GM23338 (cell line): ENCODE measurements around the gene FMO1. TPM values are rescaled to one million over a fixed set of nuclear protein-coding genes. Genes with fewer than 3 reads are reported as not detected.

Experiments used
- ATAC-seq: fragments of 200-7000 bp; cut with Tn5 transposase; 3 replicates; pipeline ENCODE4 v1.9.1; 2020
- DNase-seq: peaks from one replicate; pipeline ENCODE4 v3.0.0-alpha.2; 2015; ENCODE audit warnings: low spot score
- H2AFZ ChIP-seq: fragments of 200-600 bp; sonication (generic); 2 replicates; pipeline ENCODE4 v1.8.0; 2016; ENCODE audit warnings: antibody characterized with exemption, mild to moderate bottlenecking, moderate library complexity
- H3F3A ChIP-seq: fragments of 200-600 bp; sonication (generic); replicated peaks from 2 replicates; pipeline ENCODE4 v1.8.0; 2017; ENCODE audit warnings: antibody characterized with exemption, mixed run types, low read depth
- H3K27ac ChIP-seq: fragments of 200-600 bp; sonication (generic); 2 replicates; pipeline ENCODE4 v1.6.1; 2016; ENCODE audit warnings: low read depth
- H3K27me3 ChIP-seq: fragments of 200-600 bp; sonication (generic); 2 replicates; pipeline ENCODE4 v1.8.0; 2016; ENCODE audit warnings: mild to moderate bottlenecking, mixed run types, moderate library complexity; ENCODE audit not compliant: insufficient read depth
- H3K36me3 ChIP-seq: fragments of 200-600 bp; sonication (generic); 2 replicates; pipeline ENCODE4 v1.8.0; 2016; ENCODE audit warnings: mild to moderate bottlenecking; ENCODE audit not compliant: insufficient read depth
- H3K4me1 ChIP-seq: fragments of 200-600 bp; sonication (generic); 2 replicates; pipeline ENCODE4 v1.8.0; 2016; ENCODE audit warnings: mild to moderate bottlenecking, moderate library complexity; ENCODE audit not compliant: insufficient read depth
- H3K4me2 ChIP-seq: fragments of 200-600 bp; sonication (generic); 2 replicates; pipeline ENCODE4 v1.7.1; 2017; ENCODE audit warnings: mixed run types
- H3K4me3 ChIP-seq: fragments of 200-600 bp; sonication (generic); 2 replicates; pipeline ENCODE4 v1.6.1; 2016; ENCODE audit warnings: mixed run types
- H3K79me2 ChIP-seq: fragments of 200-600 bp; sonication (generic); replicated peaks from 2 replicates; pipeline ENCODE4 v1.8.0; 2017; ENCODE audit warnings: mild to moderate bottlenecking; ENCODE audit not compliant: insufficient read depth
- H3K9me2 ChIP-seq: fragments of 200-600 bp; sonication (generic); 2 replicates; pipeline ENCODE4 v1.8.0; 2017; ENCODE audit not compliant: insufficient read depth
- H4K20me1 ChIP-seq: fragments of 200-600 bp; sonication (generic); replicated peaks from 2 replicates; pipeline ENCODE4 v1.8.0; 2017; ENCODE audit warnings: mild to moderate bottlenecking; ENCODE audit not compliant: insufficient read depth
- H3K27ac Mint-ChIP-seq: 2 replicates; pipeline ENCODE4 v1.8.0; 2020; ENCODE audit warnings: inconsistent platforms, mild to moderate bottlenecking, moderate library complexity, mixed read lengths
- H3K27me3 Mint-ChIP-seq: 3 replicates; pipeline ENCODE4 v1.8.0; 2022; ENCODE audit warnings: low read depth, mild to moderate bottlenecking, moderate library complexity, mixed read lengths, inconsistent platforms; ENCODE audit not compliant: insufficient read depth, poor library complexity
- H3K36me3 Mint-ChIP-seq: 3 replicates; pipeline ENCODE4 v1.8.0; 2021; ENCODE audit warnings: low read depth, mild to moderate bottlenecking, inconsistent platforms, moderate library complexity, mixed read lengths
- H3K4me1 Mint-ChIP-seq: 3 replicates; pipeline ENCODE4 v1.8.0; 2020; ENCODE audit warnings: mild to moderate bottlenecking, inconsistent platforms, mixed read lengths
- H3K4me3 Mint-ChIP-seq: 3 replicates; pipeline ENCODE4 v1.8.0; 2021; ENCODE audit warnings: moderate library complexity, mild to moderate bottlenecking, inconsistent platforms, mixed read lengths
- H3K9me3 Mint-ChIP-seq: 3 replicates; pipeline ENCODE4 v1.8.0; 2020; ENCODE audit warnings: moderate library complexity, mild to moderate bottlenecking, inconsistent platforms, mixed read lengths
- EZH2 ChIP-seq: fragments of 200-600 bp; sonication (generic); IDR thresholded peaks from one replicate; pipeline ENCODE4 v1.8.0; 2017; ENCODE audit warnings: antibody characterized with exemption, mild to moderate bottlenecking, low read depth; ENCODE audit not compliant: unreplicated experiment
- NANOG ChIP-seq: IDR thresholded peaks from 2 replicates; pipeline ENCODE4 v1.6.1; 2016; ENCODE audit warnings: antibody characterized with exemption, borderline replicate concordance
- STAT1 ChIP-seq: IDR thresholded peaks from one replicate; pipeline ENCODE4 v1.6.1; 2016; ENCODE audit warnings: antibody characterized with exemption; ENCODE audit not compliant: unreplicated experiment
- ZNF462 ChIP-seq: fragments of 250-450 bp; sonication (Bioruptor Pico); IDR thresholded peaks from 2 replicates; pipeline ENCODE4 v1.5.0; 2020; ENCODE audit warnings: mild to moderate bottlenecking, moderate library complexity
- polyA plus RNA-seq: library from polyadenylated mRNA; unstranded; fragments of >200 nt; fragmentation: Nextera tagmentation; extraction: Ambion mirVana; gene quantifications from 2 replicates; pipeline ENCODE4 v1.2.1, GENCODE V29; 2016
- total RNA-seq: library from RNA; depleted of rRNA; stranded (reverse); fragments of >200 nt; shearing (Covaris generic); gene quantifications from 2 replicates; pipeline ENCODE4 v1.2.3, GENCODE V29; 2014
- TF ChIP-seq, protein P1 (sequence below): IDR thresholded peaks from 2 replicates; pipeline ENCODE4 v1.6.1; 2016; ENCODE audit warnings: antibody characterized with exemption
- TF ChIP-seq, protein P2 (sequence below): IDR thresholded peaks from one replicate; pipeline ENCODE4 v1.6.1; 2018; ENCODE audit warnings: antibody characterized with exemption; ENCODE audit not compliant: unreplicated experiment

The FMO1 gene
- total and polyA plus RNA-seq, 2 experiments from 2014 or later: 0.19 TPM; not detected in 1

DNA sequence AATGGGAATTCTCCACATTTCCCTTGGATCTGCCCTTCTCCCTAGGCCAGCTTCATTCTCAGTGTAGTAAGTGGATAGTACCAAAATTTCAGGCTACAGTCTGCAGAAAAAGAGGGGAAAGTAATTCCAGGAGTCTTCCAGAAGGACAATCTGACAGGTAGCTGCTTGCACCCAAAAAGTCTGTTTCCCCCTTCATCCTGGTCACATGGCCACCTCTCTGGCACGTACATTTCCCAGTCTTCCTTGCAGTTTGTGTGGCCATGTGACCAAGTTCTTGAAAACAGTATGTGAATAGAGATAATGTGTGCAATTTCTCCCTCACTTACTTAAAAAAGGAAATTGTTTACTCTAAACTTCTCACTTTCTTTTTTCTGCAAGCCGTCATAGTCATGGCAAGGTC, 51.0 kb downstream of the FMO1 start (continued):
- TF ChIP-seq, protein P1, sequence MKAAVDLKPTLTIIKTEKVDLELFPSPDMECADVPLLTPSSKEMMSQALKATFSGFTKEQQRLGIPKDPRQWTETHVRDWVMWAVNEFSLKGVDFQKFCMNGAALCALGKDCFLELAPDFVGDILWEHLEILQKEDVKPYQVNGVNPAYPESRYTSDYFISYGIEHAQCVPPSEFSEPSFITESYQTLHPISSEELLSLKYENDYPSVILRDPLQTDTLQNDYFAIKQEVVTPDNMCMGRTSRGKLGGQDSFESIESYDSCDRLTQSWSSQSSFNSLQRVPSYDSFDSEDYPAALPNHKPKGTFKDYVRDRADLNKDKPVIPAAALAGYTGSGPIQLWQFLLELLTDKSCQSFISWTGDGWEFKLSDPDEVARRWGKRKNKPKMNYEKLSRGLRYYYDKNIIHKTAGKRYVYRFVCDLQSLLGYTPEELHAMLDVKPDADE: no peak
- no peak for TF ChIP-seq STAT1
- no peak for TF ChIP-seq ZNF462 (CRISPR knock-in tag)
- TF ChIP-seq EZH2: no peak

- H3K27me3 Mint-ChIP-seq: peaks cover 8% of the 10 kb centered on the region
- DNase-seq (no peak), ATAC-seq (no peak)
- H2AFZ ChIP-seq: no peak overlapping the region
- H3K27me3 ChIP-seq: no peaks in the 10 kb centered on the region
- H3K4me3 ChIP-seq: no peak overlapping the region
- no peak overlapping the region for H3K4me3 Mint-ChIP-seq
- H3K27ac Mint-ChIP-seq: peak overlapping the region; percentile 97
- H3F3A ChIP-seq: no peaks in the 10 kb centered on the region
- H3K9me3 Mint-ChIP-seq: peaks cover 28% of the 10 kb centered on the region
- peaks cover 53% of the 10 kb centered on the region for H3K4me1 Mint-ChIP-seq
- H3K36me3 Mint-ChIP-seq: peaks cover 27% of the 10 kb centered on the region
- no peak overlapping the region for H3K4me2 ChIP-seq
- no peaks in the 10 kb centered on the region for H3K36me3 ChIP-seq
- H3K9me2 ChIP-seq: peaks cover 4% of the 10 kb centered on the region; the same call in 1 of the 2 replicates
- H3K79me2 ChIP-seq: no peaks in the 10 kb centered on the region
- peaks cover 51% of the 10 kb centered on the region for H3K4me1 ChIP-seq
- no peak overlapping the region for H3K27ac ChIP-seq
- no peaks in the 10 kb centered on the region for H4K20me1 ChIP-seq
- TF ChIP-seq EZH2: no peak
- TF ChIP-seq, protein P1: no peak
- no peak for TF ChIP-seq NANOG
- TF ChIP-seq, protein P2, sequence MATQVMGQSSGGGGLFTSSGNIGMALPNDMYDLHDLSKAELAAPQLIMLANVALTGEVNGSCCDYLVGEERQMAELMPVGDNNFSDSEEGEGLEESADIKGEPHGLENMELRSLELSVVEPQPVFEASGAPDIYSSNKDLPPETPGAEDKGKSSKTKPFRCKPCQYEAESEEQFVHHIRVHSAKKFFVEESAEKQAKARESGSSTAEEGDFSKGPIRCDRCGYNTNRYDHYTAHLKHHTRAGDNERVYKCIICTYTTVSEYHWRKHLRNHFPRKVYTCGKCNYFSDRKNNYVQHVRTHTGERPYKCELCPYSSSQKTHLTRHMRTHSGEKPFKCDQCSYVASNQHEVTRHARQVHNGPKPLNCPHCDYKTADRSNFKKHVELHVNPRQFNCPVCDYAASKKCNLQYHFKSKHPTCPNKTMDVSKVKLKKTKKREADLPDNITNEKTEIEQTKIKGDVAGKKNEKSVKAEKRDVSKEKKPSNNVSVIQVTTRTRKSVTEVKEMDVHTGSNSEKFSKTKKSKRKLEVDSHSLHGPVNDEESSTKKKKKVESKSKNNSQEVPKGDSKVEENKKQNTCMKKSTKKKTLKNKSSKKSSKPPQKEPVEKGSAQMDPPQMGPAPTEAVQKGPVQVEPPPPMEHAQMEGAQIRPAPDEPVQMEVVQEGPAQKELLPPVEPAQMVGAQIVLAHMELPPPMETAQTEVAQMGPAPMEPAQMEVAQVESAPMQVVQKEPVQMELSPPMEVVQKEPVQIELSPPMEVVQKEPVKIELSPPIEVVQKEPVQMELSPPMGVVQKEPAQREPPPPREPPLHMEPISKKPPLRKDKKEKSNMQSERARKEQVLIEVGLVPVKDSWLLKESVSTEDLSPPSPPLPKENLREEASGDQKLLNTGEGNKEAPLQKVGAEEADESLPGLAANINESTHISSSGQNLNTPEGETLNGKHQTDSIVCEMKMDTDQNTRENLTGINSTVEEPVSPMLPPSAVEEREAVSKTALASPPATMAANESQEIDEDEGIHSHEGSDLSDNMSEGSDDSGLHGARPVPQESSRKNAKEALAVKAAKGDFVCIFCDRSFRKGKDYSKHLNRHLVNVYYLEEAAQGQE: no peak
These were observed 52.1 kb downstream of the FMO1 start for GRCh38 chr1:171300401-171300800.
